Stimulated activated CD8-positive, alpha-beta memory T cell treated with anti-CD3 and anti-CD28 coated beads, Interleukin-15, amount 100 ng/mL, for 4 hours (primary cell): ENCODE results near the gene MGAT1.
"Not testable (repeated sequence)": the region's sequence is repeated elsewhere in the genome, so short reads cannot be mapped to it uniquely, and the experiment has no call there.

Experiments used
- DNase-seq, 2 donors: peaks; one replicate each; pipeline ENCODE4 v3.0.0-alpha.2; 2020; ENCODE audit warnings: low read depth in 2 of 2

MGAT1 gene

DNA sequence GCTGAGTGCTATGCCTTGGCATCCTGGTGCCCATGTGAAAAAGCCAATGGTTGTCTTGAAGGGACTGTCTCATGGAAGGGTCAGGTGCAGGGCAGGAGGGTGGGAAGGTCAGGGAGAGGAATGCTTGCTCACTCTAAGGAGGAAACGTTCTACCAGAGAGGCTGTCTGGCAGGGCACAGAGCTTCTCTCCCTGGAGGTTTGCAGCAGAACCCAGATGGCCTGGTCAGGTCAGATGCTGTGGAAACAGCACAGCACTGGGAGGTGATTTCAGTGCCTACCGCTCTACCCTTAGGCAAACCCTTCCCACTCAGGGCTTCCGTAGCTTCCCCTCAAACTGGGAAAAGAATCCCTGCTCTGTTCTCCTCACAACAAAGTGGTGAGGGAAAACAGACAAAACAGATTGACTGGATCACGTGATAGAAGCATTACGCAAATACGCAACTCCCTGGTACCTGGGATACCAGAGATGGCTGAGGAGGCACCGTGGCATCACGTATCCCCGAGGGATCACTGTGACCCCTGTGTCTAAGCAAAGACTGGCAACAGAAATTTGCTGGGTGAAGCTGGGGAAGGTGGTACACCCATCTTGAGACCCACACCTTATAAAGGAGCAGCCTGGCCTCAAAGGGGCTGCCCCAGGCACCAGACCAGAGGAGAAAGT lies 3.9 kb upstream of the MGAT1 start:
- no peak for DNase-seq

DNA sequence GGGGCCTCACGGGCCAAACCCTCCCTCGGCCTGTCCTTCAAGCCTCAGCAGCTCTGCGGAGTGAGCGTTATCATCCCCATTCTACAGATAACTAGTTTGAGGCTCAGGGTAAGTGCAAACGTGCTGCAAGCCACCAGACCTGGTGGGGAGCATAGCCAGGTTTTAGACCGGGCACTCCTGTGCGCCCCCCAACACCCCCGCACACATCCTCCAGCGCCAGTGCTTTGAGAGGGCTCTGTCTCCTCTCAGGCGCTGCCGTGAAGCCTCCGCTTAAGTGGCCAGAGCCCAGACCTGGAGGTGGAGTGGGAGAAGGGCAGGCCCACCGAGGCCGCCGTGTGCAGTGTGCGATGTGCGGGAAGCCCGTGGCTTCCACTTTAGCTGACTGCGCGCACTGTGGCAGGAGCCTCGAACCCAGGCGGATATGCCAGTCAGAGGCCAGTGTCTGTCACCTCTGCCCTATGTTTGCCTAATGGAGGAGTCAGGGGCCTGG lies 1.6 kb upstream of the MGAT1 start:
- no peak for DNase-seq

DNA sequence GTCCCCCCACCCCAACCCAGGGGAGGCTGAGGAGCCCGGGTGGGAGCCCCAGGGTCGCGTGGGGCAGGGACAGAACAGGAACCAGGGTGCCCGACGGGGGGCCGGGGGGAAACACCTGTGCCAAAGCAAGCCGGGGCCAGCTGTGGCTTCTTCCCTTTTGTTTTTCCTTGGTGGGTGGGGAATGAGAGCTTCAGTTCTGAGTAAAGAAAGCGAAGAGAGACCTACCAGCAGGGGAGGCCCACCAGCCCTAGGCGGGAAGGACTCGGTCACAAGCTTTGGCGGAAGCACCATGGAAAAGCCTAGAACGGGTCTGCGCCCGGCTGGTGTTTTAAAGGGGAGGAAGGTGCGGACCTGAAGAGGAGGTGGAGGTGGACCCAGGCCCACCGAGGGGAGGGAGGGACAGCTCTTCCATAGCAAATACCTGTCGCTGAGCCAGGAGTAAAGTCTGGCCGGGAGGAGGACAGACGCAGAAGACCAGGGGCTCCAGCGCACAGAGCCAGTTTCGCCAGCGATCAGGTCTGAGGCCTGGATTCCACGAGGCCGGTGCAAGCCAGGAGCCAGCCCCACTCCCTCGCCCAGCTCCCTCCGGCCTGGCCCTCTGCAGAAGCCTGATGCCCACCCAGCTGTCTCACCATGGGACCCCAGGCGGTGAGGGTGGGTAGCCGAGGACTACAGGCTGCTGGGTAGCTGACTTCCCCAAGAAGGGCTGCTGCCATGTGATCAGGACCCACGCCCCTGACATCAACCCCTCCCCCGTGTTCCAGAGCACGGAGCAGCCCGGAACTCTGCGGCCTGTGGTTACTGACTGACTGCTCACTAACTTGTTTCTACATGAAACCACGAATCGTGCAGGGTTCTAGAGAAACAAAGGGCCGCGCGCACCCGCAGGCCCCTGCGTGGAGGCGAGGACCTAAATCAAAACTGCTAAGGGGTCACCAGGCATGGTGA lies 849 bp upstream of the MGAT1 start:
- peak; percentile 70 to 80 for DNase-seq

DNA sequence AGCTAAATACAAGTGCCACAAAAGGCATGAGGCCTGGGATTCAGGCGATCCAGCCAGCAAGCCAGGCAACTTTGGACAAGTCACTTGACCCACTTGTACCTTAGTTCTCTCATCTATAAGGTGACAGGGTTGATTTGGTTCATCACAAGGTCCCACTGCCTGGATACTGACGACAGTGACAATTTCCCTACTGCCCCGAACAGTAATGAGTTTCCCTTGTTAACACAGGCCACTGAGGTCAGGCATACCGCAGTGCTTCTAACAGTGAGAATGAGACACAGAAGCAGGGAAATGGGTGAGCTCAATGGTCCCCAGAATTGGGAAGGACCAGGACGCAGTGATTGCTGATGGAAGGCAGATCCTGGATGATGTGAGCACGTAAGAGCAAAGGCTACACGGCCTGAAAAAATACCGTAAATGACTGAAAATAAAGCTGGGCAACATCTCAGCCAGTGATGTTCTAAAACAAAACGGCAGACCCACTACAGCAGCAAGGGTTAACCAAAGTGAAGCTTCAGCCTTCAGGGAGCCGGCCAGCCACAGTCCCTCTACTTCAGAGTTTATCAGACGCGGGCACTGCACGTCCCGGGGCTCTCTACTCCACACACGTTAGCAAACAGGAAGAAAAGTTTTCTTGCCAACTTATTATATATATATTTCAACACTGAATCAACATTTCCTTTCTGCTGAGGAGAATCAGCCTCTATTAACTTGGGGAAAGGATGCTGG lies 846 bp downstream of the MGAT1 start:
- DNase-seq = no peak

DNA sequence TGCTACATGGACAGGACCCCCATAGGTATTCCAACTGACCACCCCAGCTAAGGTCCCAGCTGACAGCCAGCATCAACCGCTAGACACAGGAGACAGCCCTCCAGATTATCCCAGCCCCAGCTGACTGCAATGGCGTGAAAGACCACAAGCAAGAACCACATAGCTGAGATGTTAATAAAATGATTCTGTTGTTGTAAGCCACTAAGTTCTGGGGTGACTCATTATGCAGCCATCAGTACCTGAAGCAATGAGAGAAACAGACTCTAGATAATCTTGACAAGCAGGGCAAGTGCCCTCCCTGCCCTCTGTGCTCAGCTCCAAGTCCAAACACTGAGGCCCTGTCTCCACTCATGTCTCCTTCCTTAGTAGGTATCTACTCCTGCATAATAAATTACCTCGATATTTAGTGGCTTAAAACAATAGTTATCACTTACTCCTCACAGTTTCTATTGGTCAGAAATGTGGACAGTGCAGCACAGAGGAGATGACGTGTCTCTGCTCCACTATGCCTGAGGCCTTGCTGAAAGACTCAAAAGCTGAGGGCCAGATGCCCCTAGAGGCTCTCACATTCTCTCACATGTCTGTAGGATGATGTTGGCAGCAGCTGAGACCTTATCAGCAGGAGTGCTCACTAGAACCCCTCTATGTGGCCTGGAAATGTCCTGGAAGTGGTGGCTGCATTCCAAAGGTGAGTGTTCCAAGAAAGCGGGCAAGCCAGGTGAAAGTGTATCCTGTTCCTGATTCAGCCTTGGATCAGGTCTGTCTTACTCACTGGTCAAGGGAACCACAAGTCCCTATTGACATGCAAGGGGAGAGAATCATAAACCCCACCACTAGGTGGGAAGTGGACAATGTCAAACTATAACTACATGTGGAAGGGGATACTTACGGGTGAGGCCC lies 2.5 kb downstream of the MGAT1 start:
- DNase-seq = no peak

DNA sequence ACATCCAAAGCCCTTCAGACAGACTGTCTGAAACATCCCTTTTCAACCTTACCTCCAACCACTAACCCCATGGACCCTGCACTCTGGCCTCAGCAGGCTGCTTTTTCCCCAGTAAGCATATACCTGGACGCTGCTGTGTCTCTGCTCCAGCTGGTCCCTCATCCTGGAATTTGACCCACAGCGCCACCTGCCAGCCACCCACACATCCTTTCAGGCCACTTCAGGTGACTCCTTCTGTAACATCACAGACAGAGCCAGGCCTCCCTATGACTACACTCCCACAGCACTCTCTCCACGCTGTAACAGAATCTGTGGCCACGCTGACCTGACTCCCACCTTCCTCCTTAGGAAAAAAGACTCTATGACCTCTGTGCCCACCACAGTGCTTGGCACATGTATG lies 3.4 kb downstream of the MGAT1 start:
- no peak for DNase-seq

DNA sequence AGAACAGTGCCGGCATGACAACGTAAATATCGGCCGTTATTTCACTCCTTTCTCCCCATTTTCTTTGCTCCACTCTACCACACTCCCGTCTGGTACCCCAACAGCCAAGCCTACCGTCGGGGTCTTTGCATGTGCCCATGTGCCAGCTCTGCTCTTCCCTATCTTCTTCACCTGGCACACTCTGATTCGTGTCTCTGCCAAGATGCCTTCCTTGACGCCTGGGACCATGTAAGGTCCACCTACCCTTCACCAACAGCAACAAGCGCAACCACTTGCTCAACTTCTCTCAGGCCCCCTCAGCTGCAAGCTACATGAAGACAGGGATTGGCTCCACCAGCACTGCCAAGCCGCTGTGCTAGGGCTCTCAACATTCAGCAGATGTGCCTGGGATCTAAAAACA lies 4.4 kb downstream of the MGAT1 start:
- DNase-seq = no peak

DNA sequence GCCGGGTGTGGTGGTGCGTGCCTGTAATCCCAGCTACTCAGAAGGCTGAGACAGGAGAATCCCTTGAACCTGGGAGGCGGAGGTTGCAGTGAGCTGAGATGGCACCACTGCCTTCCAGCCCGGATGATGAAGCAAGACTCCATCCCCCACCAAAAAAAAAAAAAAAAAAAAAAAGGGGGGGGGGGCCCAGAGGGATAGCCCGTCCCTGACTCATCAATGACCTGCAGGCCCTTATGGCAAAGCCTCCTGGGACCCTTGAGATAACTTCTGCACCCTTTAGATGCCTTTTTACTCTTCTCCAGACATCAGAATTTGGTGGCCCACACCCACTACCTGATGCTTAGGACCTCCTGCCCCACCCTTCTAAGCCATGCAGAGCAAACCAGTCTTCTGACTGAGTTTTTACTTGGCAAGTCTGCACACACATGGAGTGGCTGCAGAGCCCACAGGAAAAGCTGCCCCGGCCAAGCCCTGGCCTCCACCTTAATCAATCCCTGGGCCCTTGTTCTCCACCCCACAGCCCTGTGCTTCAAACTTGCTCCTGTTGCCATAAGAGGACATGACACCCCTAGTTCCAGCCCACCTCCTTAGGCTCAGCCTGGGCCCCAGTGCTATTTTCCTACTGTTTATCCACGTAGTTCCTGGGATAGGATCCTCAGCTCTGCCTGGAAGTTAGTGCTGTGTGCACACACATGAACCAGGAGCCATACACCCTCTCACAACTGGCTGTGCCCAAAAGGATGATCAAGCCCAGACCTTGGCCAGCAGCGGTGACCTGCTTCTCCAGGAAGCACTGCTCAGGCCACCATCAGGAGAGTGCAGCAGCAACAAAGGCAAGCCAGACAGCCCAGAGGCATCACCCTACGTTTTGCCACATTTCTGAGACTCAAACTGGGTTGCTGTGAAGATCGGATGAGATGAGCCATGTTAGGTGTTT lies 5.1 kb downstream of the MGAT1 start:
- DNase-seq = no peak

DNA sequence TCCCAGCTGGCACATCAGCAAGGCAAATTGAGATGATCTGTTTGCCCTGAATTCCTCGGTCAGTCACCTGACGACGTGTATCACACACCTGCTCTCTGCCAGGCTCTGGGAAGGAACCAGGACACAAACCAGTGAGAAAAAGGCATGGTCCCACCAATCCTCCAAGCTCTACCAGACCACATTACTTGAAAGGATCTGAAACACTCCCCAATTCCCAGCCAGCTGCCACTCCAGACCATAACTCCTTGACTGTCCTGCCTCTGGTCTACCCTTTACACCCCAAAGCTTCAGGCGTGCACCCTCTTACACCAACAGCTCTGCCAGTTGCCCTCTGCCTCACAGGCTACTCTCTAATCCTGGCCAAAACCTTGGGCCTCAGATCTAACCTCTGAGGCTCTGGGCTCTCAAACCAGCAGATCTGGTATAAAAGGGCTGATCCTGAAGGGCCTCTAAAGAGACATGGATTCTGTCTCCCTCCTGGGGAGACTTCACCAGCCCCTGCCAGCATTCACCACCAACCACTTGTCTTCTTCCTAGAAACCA lies 6.8 kb downstream of the MGAT1 start:
- no peak for DNase-seq

DNA sequence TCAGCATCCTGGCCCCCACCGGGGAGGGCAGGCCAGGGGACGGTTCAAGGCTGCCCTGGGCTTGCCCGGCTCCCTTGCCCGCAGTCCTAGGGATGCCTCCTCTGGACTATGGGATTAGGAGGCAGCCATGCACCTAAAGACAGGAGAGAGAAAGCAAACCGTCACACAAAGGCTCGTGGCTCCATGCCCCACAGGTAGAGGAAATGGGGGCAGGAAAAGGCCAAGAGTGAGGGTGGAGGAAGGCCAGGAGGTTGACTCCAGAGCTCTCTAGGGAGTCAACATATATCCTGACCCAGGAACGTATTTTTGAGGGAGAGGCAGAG lies 9.7 kb downstream of the MGAT1 start:
- DNase-seq = no peak

DNA sequence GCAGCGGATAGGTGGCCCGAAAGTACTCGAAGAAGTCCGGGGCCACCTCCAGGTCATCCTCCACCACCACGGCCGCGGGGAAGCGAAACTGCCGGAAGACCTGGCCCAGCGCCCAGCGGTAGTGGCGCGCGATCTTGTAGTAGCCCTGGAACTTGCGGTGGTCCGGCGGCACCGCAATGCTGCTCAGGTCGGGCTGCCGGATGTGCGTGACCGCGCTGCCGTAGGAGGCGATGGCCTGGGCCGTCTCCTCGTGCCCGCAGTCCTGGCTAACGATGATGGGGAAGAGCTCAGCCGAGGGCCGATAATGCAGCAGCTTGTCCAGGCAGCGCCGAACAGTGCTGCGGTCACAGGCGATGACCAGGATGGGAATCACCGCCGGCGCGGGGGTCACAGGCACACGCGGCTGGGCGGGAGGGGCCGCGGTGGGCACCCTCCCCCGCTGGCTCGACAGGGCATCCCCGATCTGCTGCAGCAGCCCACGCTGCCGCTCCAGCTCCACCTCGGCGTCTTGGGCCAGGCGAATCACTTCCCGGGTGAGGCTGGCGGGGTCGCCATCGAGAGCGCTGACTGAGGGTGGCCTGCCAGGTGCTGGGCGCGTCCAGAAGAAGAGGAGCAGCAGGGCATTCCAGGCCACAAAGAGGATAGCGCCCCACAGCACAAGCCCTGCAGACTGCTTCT lies 10.2 kb downstream of the MGAT1 start:
- DNase-seq = no peak

DNA sequence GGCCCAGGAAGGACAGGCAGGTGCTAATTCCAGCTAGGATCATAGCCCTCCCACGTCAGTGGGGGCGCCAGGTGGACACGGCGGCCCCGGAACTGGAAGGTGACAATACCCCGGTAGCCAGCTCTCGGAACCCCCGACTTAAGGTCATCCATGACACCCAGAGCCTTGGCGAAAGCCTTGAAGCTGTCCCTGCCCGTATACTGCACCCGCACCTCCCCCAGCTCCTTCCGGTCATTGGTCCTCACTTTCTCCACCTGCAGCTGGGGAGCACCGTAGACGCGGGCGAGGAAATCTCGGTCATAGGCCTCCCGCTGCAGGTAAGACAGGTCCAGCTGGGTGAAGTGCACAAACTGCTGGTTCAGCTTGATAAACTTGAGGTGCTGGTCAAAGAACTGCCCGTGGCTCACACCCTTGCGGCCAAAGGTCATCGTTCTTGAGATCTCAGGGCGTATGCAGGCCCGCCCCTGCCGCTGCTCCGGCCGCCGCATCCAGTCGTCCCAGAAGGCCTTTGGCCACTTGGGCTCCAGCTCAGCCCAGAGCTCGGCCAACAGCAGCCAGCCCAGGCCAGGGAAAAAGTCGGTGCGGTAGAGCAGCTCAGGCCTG lies 10.9 kb downstream of the MGAT1 start:
- no peak for DNase-seq

DNA sequence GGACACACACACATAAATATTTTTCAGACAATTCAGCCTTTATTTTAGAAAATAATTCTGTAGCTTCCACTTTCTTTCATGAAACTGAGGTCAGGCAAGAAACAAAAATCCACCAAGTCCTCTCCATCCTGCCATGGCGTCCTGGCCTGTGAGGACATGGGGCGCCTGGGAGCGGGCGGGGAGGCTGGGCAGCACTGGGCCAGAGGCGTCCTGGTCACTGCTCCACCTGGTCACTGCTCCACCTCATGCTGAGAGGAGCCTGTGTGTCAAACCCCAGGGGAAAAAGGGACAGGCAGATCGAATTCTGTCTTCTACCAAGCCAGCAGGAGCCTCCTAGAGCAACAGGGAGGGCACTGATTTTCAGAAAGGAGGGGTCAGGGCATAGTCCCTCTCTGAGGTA lies 12.1 kb downstream of the MGAT1 start:
- no peak for DNase-seq

DNA sequence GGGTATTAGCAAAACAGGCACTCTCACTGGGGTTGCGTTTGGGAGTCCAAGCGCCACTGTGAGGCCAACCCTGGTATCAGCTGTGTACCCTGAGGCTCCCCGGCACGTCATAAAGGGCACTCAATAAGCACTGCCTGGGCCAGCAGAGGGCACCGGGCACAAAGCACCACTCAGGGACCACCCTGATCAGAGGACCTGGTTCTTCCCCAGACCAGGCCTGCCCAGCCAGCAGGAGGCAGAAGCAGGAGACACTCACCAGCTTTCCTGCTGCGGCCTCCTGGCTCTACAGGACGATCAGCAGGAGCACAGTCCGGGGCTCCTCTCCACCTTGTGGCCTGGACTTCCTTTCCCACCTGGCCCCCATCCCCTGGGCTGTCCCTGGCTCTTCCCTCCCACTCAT lies 12.6 kb downstream of the MGAT1 start:
- DNase-seq = no peak

DNA sequence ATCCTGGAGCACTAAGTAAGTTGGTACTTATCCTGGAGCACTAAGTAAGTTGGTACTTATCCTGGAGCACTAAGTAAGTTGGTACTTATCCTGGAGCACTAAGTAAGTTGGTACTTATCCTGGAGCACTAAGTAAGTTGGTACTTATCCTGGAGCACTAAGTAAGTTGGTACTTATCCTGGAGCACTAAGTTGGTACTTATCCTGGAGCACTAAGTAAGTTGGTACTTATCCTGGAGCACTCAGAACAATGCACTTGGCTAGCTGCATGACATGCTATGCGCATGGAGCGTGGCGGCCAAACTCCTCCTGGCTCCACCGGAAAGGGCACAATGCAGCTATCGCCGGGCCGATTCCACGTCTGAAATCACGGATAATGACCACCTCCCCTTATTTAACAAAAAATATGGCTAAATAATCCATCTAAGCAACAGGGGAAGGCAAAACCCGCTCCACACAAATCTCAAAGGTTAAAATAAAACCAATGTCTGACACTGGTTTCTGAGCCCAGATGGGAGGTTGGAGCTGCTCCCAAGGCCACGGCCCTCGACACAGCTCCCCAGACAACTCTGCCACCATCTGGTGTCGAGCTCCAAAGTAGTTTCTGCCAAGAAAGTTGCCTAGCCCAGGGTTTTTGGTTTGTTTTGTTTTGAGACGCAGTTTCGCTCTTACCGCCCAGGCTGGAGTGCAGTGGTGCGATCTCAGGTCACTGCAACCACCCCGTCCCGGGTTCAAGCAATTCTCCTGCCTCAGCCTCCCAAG lies 13.8 kb downstream of the MGAT1 start:
- not testable (repeated sequence) for DNase-seq

DNA sequence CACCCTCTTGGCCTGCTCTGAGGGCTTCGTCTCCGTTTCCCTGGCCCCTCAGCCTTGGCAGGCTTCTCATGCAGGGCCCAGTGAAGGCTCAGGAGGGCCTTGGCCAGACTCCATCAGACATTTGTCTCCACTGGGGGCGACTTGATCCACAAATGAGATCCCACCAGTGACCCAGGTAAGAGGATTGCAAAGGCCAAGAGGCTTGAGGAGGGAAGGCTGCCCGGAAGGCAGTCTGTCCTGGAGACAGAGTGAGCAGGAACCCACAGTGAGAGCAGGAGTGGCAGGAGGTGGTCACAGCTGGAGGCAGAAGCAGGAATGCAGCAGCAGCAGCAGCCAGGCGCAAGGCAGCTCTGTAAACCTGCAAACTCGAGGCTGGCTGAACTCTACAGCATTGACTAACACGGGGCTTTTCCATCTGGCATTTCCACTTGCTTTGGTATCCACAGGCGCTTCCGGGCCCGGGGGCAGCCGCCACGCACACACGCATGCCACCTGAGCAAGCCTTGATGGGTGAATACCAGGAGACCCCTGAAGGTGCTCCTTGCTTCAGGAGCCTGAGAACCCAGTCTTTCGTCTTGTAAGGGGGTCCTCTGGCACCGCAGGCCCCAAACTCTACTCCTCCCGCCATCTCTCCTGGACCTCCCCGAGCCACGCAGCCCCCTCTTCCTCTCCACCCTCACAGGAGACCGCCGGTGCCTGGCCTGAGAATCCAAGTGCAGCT lies 14.7 kb downstream of the MGAT1 start:
- no peak for DNase-seq

DNA sequence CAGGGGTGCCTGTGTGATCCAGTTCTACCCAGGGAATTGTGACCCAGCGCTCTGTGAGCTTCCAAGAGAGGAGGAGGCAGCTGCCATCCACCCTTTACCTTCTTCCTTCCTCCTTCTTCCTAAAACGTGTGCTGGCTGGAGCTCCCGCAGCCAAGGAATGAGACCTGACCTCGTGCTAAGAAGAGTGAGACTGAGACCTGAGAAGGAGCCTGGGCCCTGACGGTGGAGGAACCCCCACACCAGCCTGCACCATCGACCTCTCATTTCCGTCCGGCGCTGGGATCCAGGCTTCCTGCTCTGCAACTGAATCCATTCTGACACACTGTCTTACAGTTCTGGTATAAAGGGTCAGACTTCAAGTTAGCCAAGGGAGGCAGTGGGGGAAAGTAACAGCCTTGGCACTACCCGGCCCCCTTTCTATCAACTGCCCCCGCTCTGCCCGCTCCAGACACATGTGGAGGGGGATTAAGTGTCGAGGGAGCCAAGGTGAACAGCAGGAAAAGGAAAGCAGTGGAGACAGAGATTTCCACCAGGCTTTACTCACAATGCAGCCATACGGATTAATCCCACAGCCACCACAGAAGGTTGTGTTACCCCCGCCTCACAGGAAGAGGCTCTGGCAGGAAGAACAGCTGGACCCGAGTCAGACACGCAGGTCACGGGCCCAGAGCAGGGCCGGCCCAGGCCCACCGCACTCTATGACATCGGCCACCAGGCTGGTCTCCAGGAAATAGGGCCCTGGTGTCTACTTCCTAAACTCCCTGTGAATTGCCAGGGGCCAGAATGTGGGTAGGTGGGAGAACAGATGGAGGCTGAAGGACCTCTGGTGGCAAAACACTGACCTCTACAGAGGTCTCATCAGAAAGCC lies 15.8 kb downstream of the MGAT1 start:
- DNase-seq = no peak
